Smooth muscle cell (in vitro differentiated cells): ENCODE data around the gene METTL17. TPM values are rescaled to one million over a fixed set of nuclear protein-coding genes. Genes with fewer than 3 reads are reported as not detected.
"Not testable (repeated sequence)": the region's sequence is repeated elsewhere in the genome, so short reads cannot be mapped to it uniquely, and the experiment has no call there.

ENCODE experiments used
- DNase-seq: peaks from one replicate; lab custom pipeline; 2025; ENCODE audit not compliant: unreplicated experiment; lab: John Stamatoyannopoulos, UW
- H2AFZ ChIP-seq: fragments of 200-600 bp; sonication (generic); 2 replicates; pipeline ENCODE4 v1.6.0; 2016; ENCODE audit warnings: antibody characterized with exemption, low read depth, mild to moderate bottlenecking
- H3F3A ChIP-seq: fragments of 200-600 bp; sonication (generic); 2 replicates; pipeline ENCODE4 v1.6.0; 2017; ENCODE audit warnings: antibody characterized with exemption, low read depth
- H3K27ac ChIP-seq: fragments of 200-600 bp; sonication (generic); 2 replicates; pipeline ENCODE4 v1.5.1; 2016; ENCODE audit warnings: low read depth, mild to moderate bottlenecking
- H3K27me3 ChIP-seq: fragments of 200-600 bp; sonication (generic); 2 replicates; pipeline ENCODE4 v1.6.1; 2016; ENCODE audit warnings: low read depth, mild to moderate bottlenecking
- H3K36me3 ChIP-seq: fragments of 200-600 bp; sonication (generic); 2 replicates; pipeline ENCODE4 v1.5.1; 2016; ENCODE audit warnings: low read depth
- H3K4me1 ChIP-seq: fragments of 200-600 bp; sonication (generic); 2 replicates; pipeline ENCODE4 v1.5.1; 2016; ENCODE audit warnings: low read depth
- H3K4me2 ChIP-seq: fragments of 200-600 bp; sonication (generic); 2 replicates; pipeline ENCODE4 v1.6.0; 2016; ENCODE audit warnings: mild to moderate bottlenecking
- H3K4me3 ChIP-seq: fragments of 200-600 bp; sonication (generic); 2 replicates; pipeline ENCODE4 v1.5.1; 2016; ENCODE audit warnings: mild to moderate bottlenecking
- H3K79me2 ChIP-seq: fragments of 200-600 bp; sonication (generic); 2 replicates; pipeline ENCODE4 v1.6.0; 2016; ENCODE audit warnings: low read depth, mild to moderate bottlenecking
- H3K9ac ChIP-seq: fragments of 200-600 bp; sonication (generic); 2 replicates; pipeline ENCODE4 v1.6.0; 2016; ENCODE audit warnings: low read depth
- H3K9me3 ChIP-seq: fragments of 200-600 bp; sonication (generic); replicated peaks from 2 replicates; pipeline ENCODE4 v1.5.1; 2016; ENCODE audit warnings: low read depth
- H4K20me1 ChIP-seq: fragments of 200-600 bp; sonication (generic); 2 replicates; pipeline ENCODE4 v1.6.0; 2016; ENCODE audit warnings: low read depth
- WGBS: methylation state at CpG from one replicate; pipeline ENCODE4 v1.1.7; 2016; ENCODE audit warnings: low lambda C conversion rate; 5-methylcytosine and 5-hydroxymethylcytosine counted together
- polyA plus RNA-seq: library from polyadenylated mRNA; unstranded; fragments of >200 nt; fragmentation: Nextera tagmentation; extraction: Ambion mirVana; gene quantifications from 2 replicates; pipeline ENCODE4 v1.2.1, GENCODE V29; 2016
- total RNA-seq: library from RNA; depleted of rRNA; stranded (reverse); fragments of >200 nt; gene quantifications from 2 replicates; pipeline ENCODE4 v1.2.3, GENCODE V29; 2014
- TF ChIP-seq, protein P1 (sequence below): fragments of 200-600 bp; sonication (generic); IDR thresholded peaks from 2 replicates; pipeline ENCODE4 v1.5.1; 2017; ENCODE audit warnings: borderline replicate concordance, mild to moderate bottlenecking, antibody characterized with exemption; ENCODE audit not compliant: insufficient read depth, poor library complexity, severe bottlenecking

METTL17 gene
- total and polyA plus RNA-seq, 2 experiments from 2014 or later = 46.5 to 96.3 TPM

DNA sequence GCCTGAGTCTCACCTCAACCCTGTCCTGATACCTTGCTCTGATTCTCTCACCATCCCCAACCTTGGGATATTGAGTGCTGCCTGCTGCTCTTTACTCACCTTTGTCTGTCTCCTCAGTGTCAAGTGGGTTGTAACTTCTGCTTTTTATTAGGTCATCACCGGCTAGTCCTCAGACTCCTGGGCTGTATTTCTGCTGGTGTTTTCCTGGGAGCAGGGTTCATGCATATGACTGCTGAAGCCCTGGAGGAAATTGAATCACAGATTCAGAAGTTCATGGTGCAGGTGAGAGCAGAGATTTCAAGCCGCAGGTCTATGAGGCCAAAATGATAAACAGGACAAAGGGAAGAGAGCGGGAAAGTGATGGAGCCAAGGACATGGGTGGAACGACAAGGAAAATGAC is 9.8 kb downstream of the METTL17 start:
- H3K27ac ChIP-seq = peak overlapping the region; percentile 59
- H3K79me2 ChIP-seq = peaks cover 18% of the 10 kb centered on the region
- no peak overlapping the region for H2AFZ ChIP-seq
- peak overlapping the region; percentile 4 for H3K4me3 ChIP-seq
- 47% methylated on average over 4 of the region's 4 CpGs for WGBS
- H3F3A ChIP-seq = peaks cover 32% of the 10 kb centered on the region
- no peaks in the 10 kb centered on the region for H3K27me3 ChIP-seq
- peaks cover 7% of the 10 kb centered on the region for H3K36me3 ChIP-seq
- H3K9ac ChIP-seq = no peak overlapping the region
- TF ChIP-seq, protein P1, sequence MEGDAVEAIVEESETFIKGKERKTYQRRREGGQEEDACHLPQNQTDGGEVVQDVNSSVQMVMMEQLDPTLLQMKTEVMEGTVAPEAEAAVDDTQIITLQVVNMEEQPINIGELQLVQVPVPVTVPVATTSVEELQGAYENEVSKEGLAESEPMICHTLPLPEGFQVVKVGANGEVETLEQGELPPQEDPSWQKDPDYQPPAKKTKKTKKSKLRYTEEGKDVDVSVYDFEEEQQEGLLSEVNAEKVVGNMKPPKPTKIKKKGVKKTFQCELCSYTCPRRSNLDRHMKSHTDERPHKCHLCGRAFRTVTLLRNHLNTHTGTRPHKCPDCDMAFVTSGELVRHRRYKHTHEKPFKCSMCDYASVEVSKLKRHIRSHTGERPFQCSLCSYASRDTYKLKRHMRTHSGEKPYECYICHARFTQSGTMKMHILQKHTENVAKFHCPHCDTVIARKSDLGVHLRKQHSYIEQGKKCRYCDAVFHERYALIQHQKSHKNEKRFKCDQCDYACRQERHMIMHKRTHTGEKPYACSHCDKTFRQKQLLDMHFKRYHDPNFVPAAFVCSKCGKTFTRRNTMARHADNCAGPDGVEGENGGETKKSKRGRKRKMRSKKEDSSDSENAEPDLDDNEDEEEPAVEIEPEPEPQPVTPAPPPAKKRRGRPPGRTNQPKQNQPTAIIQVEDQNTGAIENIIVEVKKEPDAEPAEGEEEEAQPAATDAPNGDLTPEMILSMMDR = no peak
- H3K4me2 ChIP-seq = peak overlapping the region; percentile 81
- no peaks in the 10 kb centered on the region for H3K9me3 ChIP-seq
- H4K20me1 ChIP-seq = no peaks in the 10 kb centered on the region
- H3K4me1 ChIP-seq = peaks cover 22% of the 10 kb centered on the region
- DNase-seq = no peak

DNA sequence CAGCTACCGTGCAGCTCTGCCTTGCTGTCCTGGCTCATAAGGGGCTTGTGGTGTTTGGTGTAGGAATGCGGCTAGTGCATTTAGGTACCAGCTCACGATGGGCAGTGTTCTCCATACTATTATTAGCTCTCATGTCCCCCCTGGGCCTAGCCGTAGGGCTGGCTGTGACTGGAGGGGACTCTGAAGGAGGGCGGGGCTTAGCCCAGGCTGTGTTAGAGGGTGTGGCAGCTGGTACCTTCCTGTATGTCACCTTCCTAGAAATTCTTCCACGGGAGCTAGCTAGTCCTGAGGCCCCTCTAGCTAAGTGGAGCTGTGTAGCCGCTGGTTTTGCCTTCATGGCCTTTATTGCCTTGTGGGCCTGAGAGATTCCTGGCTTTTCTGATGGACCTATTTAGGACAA is 11.4 kb downstream of the METTL17 start:
- TF ChIP-seq, protein P1 = no peak
- H2AFZ ChIP-seq = no peak overlapping the region
- H3K4me1 ChIP-seq = peaks cover 28% of the 10 kb centered on the region
- no peaks in the 10 kb centered on the region for H3K27me3 ChIP-seq
- H3K79me2 ChIP-seq = peaks cover 25% of the 10 kb centered on the region
- DNase-seq = no peak
- peak overlapping the region; percentile 59 for H3K27ac ChIP-seq
- no peaks in the 10 kb centered on the region for H4K20me1 ChIP-seq
- peaks cover 33% of the 10 kb centered on the region for H3F3A ChIP-seq
- no peak overlapping the region for H3K4me3 ChIP-seq
- 75% methylated on average over 7 of the region's 7 CpGs for WGBS
- no peaks in the 10 kb centered on the region for H3K9me3 ChIP-seq
- H3K4me2 ChIP-seq = peak overlapping the region; percentile 37
- H3K9ac ChIP-seq = no peak overlapping the region
- no peaks in the 10 kb centered on the region for H3K36me3 ChIP-seq

DNA sequence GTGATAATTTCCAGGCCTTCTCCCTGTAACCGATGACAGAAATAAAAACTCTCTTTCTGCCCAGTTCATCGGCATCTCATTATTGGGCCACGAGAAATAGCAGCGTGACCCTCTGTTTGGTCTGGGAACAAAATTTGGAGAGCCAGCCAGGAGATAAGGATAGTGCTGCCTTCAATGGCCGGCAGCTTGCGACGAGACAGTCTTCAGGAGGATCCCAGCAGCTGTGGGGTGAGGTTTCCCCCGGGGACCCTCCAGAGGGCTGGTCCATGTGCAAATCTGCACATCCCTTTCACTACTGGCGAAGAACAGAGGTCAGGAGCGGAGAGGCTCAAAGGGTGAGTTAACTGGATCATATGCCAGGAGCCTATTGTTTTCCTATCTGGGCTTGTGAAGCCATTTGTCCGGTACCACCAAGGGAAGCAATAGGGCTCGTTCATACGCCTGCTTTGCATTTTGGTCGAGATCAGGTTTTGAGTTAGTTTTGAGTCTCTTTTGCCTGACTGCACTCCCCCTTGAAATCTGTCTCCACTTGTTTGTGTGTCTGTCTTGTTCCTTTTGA is 14.1 kb downstream of the METTL17 start:
- Histone ChIP-seq H3K4me1 (peaks cover 24% of the 10 kb centered on the region), H4K20me1 (no peaks in the 10 kb centered on the region), H3K27me3 (no peaks in the 10 kb centered on the region), H3K27ac (peak overlapping the region; percentile 59), H3K79me2 (peaks cover 36% of the 10 kb centered on the region), H3K9me3 (no peaks in the 10 kb centered on the region), H3K36me3 (no peaks in the 10 kb centered on the region), H3K4me3 (peak overlapping the region; percentile 47), H3K4me2 (peak overlapping the region; percentile 88), H3K9ac (peak overlapping the region; percentile 64), H3F3A (peaks cover 23% of the 10 kb centered on the region), H2AFZ (peak overlapping the region; percentile 89)
- TF ChIP-seq, protein P1 = no peak
- WGBS = 31% methylated on average over 14 of the region's 14 CpGs
- no peak for DNase-seq

DNA sequence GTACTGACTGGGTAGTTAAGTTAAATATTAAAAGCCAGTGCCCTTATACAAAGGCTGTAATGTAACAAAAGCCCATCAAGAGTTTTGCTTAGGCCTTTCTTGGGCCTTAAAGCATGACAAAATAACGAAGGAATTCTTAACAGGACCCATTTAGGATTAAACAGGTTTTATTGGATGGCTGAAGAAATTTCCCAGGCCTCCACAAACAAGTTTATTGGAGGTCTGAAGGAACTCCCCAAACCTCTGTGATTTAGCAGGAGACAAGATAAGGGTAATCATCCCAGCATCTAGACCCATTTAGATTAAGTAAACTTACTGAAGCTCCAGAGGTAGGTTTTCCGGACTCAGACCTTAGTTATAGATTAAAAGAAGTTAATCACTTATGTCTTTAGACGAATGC is 19.9 kb downstream of the METTL17 start:
- H3K4me1 ChIP-seq = peaks cover 18% of the 10 kb centered on the region
- WGBS = 11% methylated on average over 3 of the region's 3 CpGs
- peaks cover 39% of the 10 kb centered on the region for H3K79me2 ChIP-seq
- H3K36me3 ChIP-seq, H4K20me1 ChIP-seq, H3K9me3 ChIP-seq, H3K27me3 ChIP-seq, H3K4me3 ChIP-seq, DNase-seq: not testable (repeated sequence)
- H3K4me2 ChIP-seq = peak overlapping the region; percentile 62
- H2AFZ ChIP-seq = peak overlapping the region; percentile 76
- peak overlapping the region; percentile 19 for H3K9ac ChIP-seq
- peaks cover 15% of the 10 kb centered on the region for H3F3A ChIP-seq
- peak overlapping the region; percentile 78 for H3K27ac ChIP-seq
